ENCODE data around the gene FOXL1. TPM values are rescaled to one million over a fixed set of nuclear protein-coding genes. Genes with fewer than 3 reads are reported as not detected.

FOXL1 gene
- polyA plus RNA-seq, 1 experiment: 4.9 TPM

DNA sequence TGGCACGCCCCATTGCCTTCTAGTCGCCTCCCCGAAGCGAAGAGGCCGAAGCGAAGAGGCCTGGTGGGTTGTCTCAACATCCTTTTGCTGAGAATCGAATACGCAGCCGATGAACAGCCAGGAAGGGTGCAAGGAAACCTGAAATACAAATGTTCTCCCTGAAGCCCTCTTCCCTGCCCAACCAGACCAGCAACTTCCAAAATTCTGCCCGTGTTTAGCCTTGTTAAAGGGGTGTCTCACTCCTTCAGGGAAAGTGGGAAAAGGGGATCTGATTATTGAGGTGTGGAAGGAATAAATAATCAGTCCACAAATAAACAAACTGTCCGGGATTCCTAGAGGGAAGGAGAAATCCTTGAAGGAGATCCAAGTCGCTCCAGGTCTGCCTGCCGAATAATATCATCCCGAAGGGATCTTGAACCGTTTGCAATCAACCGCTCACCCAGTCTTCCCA lies 13.1 kb upstream of the FOXL1 start:
- no peak for DNase-seq (ENCODE audit: low read depth)
- H3K36me3 ChIP-seq (ENCODE audit: control insufficient read depth, insufficient read depth, low read length): no peaks in the 10 kb centered on the region
- ChIA-PET POLR2A (no interaction called here), CTCF (interaction anchor here (0.6 to 4.6 kb wide), 13 partner anchors 10 to 716 kb away, joined by 3 to 117 read pairs (median 6); no protein-coding TSS in a partner anchor)
- H3K27me3 ChIP-seq (ENCODE audit: control insufficient read depth, insufficient read depth, low read length): peaks cover 4% of the 10 kb centered on the region
- no peak overlapping the region for H3K4me3 ChIP-seq (ENCODE audit: low read depth, low read length)
- TF ChIP-seq CTCF (IDR thresholded peaks at IDR 0.05; ENCODE audit: insufficient read depth, low read depth, low read length): no peak

- Histone ChIP-seq H3K36me3 (ENCODE audit: control insufficient read depth, insufficient read depth, low read length) (no peaks in the 10 kb centered on the region), H3K27me3 (ENCODE audit: control insufficient read depth, insufficient read depth, low read length) (peaks cover 4% of the 10 kb centered on the region), H3K4me3 (ENCODE audit: low read depth, low read length) (peak overlapping the region; percentile 9; the same call in 1 of the 2 replicates)
- CTCF ChIA-PET: interaction anchor here (1.1 to 1.8 kb wide), 3 partner anchors 8 to 511 kb away, joined by 3 to 11 read pairs (median 3); no protein-coding TSS in a partner anchor
- POLR2A ChIA-PET: no interaction called here
- TF ChIP-seq CTCF (IDR thresholded peaks at IDR 0.05; ENCODE audit: insufficient read depth, low read depth, low read length): no peak
- DNase-seq (ENCODE audit: low read depth): no peak
Measured at GRCh38 chr16:86565644-86566511, 12.5 kb upstream of the FOXL1 start.

DNA sequence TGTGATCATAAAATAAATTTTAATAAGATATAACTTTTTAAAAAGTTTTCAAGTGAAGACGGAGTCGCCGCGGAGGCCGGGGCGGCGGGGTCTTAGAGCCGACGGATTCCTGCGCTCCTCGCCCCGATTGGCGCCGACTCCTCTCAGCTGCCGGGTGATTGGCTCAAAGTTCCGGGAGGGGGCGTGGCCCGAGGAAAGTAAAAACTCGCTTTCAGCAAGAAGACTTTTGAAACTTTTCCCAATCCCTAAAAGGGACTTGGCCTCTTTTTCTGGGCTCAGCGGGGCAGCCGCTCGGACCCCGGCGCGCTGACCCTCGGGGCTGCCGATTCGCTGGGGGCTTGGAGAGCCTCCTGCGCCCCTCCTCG lies 11.8 kb upstream of the FOXL1 start, which contains the start of gene FOXC2:
Gene FOXC2 (plus strand): TSS at position 229 of the 365 bp plus-strand sequence. CDS start 507 bp downstream, outside the sequence.
- no peak for TF ChIP-seq CTCF (IDR thresholded peaks at IDR 0.05; ENCODE audit: insufficient read depth, low read depth, low read length)
- DNase-seq (ENCODE audit: low read depth): peak; percentile 53
- peaks cover 4% of the 10 kb centered on the region for H3K27me3 ChIP-seq (ENCODE audit: control insufficient read depth, insufficient read depth, low read length)
- H3K36me3 ChIP-seq (ENCODE audit: control insufficient read depth, insufficient read depth, low read length): no peaks in the 10 kb centered on the region
- H3K4me3 ChIP-seq (ENCODE audit: low read depth, low read length): peak within 1 kb of the TSS; percentile 83
- POLR2A ChIA-PET: no interaction called here
- CTCF ChIA-PET: interaction anchor here (1.1 to 1.8 kb wide), 3 partner anchors 8 to 511 kb away, joined by 3 to 11 read pairs (median 3); no protein-coding TSS in a partner anchor

- Histone ChIP-seq H3K36me3 (ENCODE audit: control insufficient read depth, insufficient read depth, low read length) (no peaks in the 10 kb centered on the region), H3K27me3 (ENCODE audit: control insufficient read depth, insufficient read depth, low read length) (peaks cover 4% of the 10 kb centered on the region), H3K4me3 (ENCODE audit: low read depth, low read length) (peak overlapping the region; percentile 83)
- DNase-seq (ENCODE audit: low read depth): no peak
- POLR2A ChIA-PET: no interaction called here
- no peak for TF ChIP-seq CTCF (IDR thresholded peaks at IDR 0.05; ENCODE audit: insufficient read depth, low read depth, low read length)
- CTCF ChIA-PET: interaction anchor here (0.6 to 1.8 kb wide), 9 partner anchors 7 to 711 kb away, joined by 3 to 11 read pairs (median 3); no protein-coding TSS in a partner anchor
Measured at GRCh38 chr16:86566966-86567700, 11.2 kb upstream of the FOXL1 start.

Data from BJ (cell line).